Activated T-cell treated with anti-CD3 and anti-CD28 coated beads, Interleukin-2, amount 50 U/mL, for 24 hours (primary cell): ENCODE data around the gene MESP2.
"Not testable (repeated sequence)": the region's sequence is repeated elsewhere in the genome, so short reads cannot be mapped to it uniquely, and the experiment has no call there.

ENCODE experiments used
- DNase-seq: peaks from one replicate; pipeline ENCODE4 v3.0.0-alpha.2; 2020
- H3K27ac Mint-ChIP-seq: 2 replicates; pipeline ENCODE4 v1.8.0; 2020; ENCODE audit warnings: mild to moderate bottlenecking, mixed read lengths
- H3K27me3 Mint-ChIP-seq: 2 replicates; pipeline ENCODE4 v1.8.0; 2020; ENCODE audit warnings: mixed read lengths
- H3K36me3 Mint-ChIP-seq: 2 replicates; pipeline ENCODE4 v1.8.0; 2020; ENCODE audit warnings: low read depth, mixed read lengths
- H3K4me1 Mint-ChIP-seq: 2 replicates; pipeline ENCODE4 v1.8.0; 2020; ENCODE audit warnings: low read depth, mixed read lengths
- H3K4me3 Mint-ChIP-seq: 2 replicates; pipeline ENCODE4 v1.8.0; 2020; ENCODE audit warnings: mild to moderate bottlenecking, moderate library complexity, mixed read lengths
- H3K9me3 Mint-ChIP-seq: 2 replicates; pipeline ENCODE4 v1.8.0; 2020; ENCODE audit warnings: mixed read lengths

The MESP2 gene

DNA sequence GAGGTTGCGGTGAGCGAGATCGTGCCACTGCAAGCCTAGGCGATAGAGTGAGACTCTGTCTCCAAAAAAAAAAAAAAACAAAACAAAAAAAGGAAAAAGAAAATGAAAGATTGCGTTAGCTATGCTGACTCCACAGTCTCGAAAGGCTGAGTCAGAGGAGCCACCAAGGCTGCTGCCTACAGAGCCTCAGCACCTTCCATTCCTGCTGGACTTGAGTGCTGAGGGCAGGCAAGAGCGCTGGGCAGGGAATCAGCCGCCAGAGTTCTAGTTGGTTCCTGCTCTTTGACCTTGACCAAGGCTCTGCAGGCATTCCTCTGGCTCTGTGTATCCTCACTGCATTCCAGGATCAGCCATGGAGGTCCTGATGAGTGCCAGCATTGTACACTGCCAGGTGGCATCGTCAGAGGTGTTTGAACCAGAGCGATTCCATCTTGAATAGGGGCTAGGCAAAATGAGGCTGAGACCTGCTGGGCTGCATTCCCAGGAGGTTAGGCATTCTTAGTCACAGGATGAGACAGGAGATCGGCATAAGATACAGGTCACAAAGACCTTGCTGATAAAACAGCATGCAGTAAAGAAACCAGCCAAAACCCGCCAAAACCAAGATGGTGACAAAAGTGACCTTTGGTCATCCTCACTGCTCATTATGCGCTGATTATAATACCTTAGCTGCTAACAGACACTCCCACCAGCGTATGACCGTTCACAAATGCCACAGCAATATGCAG, 5.9 kb downstream of the MESP2 start:
- DNase-seq, result no peak
- Mint-ChIP-seq H3K4me3 (no peak overlapping the region), H3K36me3 (no peaks in the 10 kb centered on the region), H3K27me3 (peaks cover 32% of the 10 kb centered on the region), H3K27ac (no peak overlapping the region), H3K4me1 (peaks cover 15% of the 10 kb centered on the region), H3K9me3 (no peaks in the 10 kb centered on the region)

DNA sequence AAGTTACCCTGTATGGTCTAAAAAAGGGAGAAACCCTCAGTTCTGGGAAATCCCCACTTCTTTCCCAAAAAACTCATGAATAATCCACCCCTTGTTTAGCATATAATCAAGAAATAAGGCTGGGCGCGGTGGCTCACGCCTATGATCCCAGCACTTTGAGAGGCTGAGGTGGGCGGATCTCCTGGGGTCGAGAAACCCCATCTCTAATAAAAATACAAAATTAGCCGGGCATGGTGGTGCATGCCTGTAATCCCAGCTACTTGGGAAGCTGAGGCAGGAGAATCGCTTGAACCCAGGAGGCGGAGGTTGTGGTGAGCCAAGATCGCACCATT, 6.5 kb downstream of the MESP2 start:
- not testable (repeated sequence) for H3K36me3 Mint-ChIP-seq, H3K27ac Mint-ChIP-seq, H3K4me3 Mint-ChIP-seq, H3K9me3 Mint-ChIP-seq, DNase-seq
- Mint-ChIP-seq H3K4me1 (peaks cover 15% of the 10 kb centered on the region), H3K27me3 (peaks cover 27% of the 10 kb centered on the region)

DNA sequence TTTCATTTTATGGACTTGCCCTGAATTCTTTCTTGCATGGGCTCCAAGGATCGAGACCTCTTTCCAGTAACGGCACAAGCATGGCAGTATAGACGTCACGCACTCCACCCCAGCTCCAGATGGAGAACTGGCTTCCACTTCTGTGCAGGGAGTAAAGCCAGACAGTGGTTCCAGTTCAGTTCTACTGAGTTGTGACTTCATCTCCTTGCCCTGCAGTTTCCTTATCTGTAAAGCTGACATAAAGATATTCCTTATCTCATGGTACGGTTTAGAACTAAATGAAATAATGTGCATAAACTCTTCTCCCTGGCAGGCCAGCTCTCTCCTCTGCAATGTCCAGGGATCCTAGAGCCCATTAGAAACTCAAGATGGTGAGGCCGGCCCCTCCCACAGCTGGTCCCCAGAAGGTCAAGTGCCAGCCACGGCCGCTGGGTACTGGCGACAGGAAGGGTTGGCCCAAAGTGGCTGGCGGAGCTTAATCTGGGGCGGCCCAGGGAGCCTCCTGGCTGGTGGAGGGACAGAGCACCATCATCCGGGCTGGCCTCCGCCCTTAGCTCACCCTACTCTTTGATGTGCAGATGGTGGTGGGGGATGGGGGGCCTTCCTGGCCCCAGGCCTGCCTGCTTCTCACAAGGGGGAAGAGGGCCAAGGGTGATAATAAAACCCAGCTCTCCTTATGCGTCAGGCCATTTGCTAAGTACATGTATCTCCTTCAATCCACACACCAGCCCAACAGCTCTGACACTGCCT, 7.2 kb downstream of the MESP2 start:
- no peak for DNase-seq
- Mint-ChIP-seq H3K4me1 (peaks cover 15% of the 10 kb centered on the region), H3K9me3 (peaks cover 7% of the 10 kb centered on the region), H3K36me3 (no peaks in the 10 kb centered on the region), H3K4me3 (no peak overlapping the region), H3K27me3 (peaks cover 23% of the 10 kb centered on the region), H3K27ac (no peak overlapping the region)

DNA sequence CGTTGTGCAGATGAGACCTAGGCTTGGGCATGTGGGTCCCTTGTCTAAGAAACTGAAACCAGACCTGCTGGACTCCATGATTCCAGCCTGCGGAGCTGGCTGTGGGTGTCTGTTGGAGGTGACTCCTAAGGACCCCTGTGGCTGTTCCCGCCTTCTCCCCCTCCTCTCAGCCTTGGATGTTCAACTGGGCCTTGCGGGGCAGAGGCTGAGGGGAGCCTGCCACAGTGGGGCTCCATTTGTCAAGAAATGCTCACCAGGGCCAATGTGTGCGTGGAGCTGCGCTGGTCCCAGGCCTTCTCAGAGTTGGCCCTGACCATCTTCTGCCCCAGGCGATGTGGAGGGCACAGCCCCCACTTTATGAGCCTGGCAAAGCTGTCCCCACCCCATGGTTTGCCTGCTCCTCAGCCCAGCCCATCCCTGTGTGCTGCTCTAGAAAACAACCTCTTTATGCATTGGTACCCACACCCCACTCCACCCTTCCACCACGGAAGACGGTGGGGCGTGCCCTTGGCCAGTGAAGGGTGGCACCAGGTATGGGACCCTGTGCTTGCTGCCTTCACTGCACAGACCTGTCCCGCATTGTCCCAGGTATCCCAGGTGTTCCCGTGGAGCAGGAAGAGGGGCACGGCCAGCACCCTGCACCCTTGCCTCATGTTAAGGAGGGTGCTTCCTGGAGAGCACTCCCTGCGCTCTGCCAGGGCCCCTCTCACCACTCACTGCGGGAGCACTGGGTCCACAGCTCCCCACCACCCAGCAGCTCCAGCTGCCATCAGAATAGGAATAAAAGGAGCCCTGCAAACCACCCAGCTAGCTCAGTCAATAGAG, 7.9 kb downstream of the MESP2 start:
- Mint-ChIP-seq H3K27me3 (peaks cover 19% of the 10 kb centered on the region), H3K4me1 (peaks cover 15% of the 10 kb centered on the region), H3K27ac (no peak overlapping the region), H3K4me3 (no peak overlapping the region), H3K36me3 (no peaks in the 10 kb centered on the region), H3K9me3 (peaks cover 8% of the 10 kb centered on the region)
- DNase-seq, result no peak

DNA sequence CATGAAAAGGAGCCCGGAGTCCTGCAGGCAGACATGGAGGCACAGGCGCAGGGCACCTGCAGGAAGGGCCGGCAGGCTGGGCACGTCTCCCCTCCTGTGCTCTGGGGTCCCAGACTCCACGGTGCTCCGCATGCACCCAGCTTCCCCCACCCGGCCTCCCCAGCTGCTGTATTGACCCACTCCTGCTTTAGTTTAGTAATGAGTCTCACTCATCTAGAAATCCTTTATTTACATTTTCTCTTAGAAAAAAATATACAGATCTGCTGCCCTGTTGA, 8.5 kb downstream of the MESP2 start:
- Mint-ChIP-seq H3K27ac (no peak overlapping the region), H3K4me3 (no peak overlapping the region), H3K4me1 (peaks cover 15% of the 10 kb centered on the region), H3K27me3 (peaks cover 15% of the 10 kb centered on the region), H3K36me3 (no peaks in the 10 kb centered on the region), H3K9me3 (peaks cover 8% of the 10 kb centered on the region)
- no peak for DNase-seq

DNA sequence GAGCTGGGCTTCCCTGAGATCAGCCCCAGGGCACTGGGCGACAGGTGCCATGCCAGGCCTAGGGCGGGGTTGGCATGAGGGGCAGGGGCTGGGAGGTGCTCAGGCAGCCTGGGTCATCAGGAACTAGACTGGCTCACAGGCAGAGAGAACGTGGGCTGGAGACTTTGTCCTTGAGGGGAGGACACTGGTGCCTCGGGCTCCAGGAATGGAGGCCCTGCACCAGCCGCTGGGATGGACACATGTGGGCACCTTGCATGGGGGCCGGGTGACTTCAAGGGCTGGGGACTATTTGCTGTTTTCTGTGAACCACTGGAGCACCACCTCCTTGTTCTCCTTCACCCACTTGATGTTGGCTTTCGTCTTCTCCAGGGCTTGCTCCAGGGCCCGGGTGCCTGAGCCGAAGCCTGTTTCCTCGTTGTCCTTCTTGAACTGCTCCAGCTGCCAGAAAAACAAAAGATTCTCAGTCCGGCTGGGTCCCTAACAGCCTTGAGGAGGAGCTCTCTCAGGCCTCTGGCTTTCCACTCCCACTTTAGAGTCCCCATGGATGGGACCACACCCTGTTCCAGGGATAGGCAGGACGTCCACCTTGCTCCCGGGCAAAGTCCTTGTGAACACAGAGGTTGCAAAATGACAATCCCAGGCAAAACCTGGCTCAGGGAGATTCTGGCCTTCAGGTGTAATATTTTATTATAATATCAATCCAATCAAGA, 9.1 kb downstream of the MESP2 start:
- H3K9me3 Mint-ChIP-seq, result peaks cover 8% of the 10 kb centered on the region
- no peak for DNase-seq
- H3K27ac Mint-ChIP-seq, result no peak overlapping the region
- no peaks in the 10 kb centered on the region for H3K36me3 Mint-ChIP-seq
- H3K4me3 Mint-ChIP-seq, result no peak overlapping the region
- H3K4me1 Mint-ChIP-seq, result peaks cover 15% of the 10 kb centered on the region
- peaks cover 14% of the 10 kb centered on the region for H3K27me3 Mint-ChIP-seq

DNA sequence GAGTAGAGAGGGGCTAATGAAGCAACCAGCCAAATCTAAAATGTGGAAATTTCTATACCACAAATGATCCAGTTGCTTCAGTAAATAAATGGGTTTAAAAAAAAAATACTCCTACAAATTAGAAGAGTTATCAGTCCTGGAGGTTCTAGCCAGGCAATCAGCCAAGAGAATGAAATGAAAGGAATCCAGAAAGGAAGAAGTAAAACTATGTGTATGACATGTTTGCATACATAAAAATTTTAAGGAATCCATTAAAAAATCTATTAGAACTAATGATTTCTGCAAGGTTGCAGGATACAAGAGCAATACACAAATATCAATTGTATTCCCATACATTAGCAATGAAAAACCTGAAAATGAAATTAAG, 9.6 kb downstream of the MESP2 start:
- Mint-ChIP-seq H3K4me3 (no peak overlapping the region), H3K9me3 (peaks cover 8% of the 10 kb centered on the region), H3K36me3 (no peaks in the 10 kb centered on the region), H3K27me3 (peaks cover 9% of the 10 kb centered on the region), H3K27ac (no peak overlapping the region), H3K4me1 (peaks cover 12% of the 10 kb centered on the region)
- no peak for DNase-seq

DNA sequence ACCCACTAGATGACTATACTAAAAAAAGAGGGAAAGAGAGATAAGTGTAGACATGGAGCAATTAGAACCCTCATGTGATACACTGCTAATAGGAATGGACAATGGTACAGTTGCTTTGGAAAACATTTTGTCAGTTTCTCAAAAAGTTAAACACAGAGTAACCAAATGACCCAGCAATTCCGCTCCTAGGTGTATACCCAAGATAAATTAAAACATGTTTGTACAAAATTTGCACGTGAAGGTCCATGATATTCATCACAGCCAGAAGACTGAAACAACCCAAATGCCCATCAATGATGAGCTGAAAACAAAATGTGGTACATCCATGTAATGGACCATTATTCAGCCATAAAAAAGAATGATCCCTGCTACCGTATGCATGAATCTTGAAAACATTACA, 11.8 kb downstream of the MESP2 start:
- Mint-ChIP-seq H3K27me3 (peaks cover 7% of the 10 kb centered on the region), H3K36me3 (no peaks in the 10 kb centered on the region), H3K4me3 (no peak overlapping the region), H3K9me3 (peaks cover 8% of the 10 kb centered on the region), H3K27ac (no peak overlapping the region), H3K4me1 (no peaks in the 10 kb centered on the region)
- DNase-seq, result no peak

DNA sequence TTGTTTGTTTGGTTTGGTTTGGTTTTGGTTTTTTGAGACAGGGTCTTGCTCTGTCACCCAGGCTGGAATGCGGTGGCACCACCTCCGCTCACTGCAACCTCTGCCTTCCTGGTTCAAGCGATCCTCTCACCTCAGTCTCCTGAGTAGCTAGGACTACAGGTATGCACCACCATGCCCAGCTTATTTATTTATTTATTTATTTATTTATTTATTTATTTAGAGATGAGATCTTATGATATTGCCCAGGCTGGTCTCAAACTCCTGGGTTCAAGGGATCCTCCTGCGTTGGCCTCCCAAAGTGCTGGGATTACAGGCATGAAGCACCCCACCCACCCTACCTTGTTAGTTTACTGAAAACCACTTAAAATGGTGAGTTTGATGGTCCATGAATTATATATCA, 12.5 kb downstream of the MESP2 start:
- H3K4me3 Mint-ChIP-seq, H3K27me3 Mint-ChIP-seq, H3K4me1 Mint-ChIP-seq, H3K36me3 Mint-ChIP-seq, DNase-seq, H3K9me3 Mint-ChIP-seq, H3K27ac Mint-ChIP-seq: not testable (repeated sequence)

DNA sequence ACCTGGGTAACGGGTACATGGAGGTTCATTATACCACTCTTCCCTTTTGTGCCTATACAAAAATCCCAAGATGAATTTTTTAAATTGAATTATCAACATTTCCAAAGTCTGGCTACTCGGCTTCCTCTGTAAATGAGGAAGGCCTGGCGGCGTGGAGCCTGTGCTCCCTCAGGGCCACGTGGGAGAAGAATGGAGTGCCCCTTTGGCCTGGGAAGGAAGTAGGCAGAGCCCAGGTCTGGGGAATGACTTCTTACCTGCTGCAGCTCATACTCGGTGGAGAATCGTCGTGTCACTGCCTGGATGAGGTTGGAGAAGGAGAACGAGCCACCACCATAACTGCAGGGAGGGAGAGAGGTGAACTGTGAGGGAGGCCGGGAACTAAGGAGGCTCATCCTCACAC, 14.1 kb downstream of the MESP2 start:
- H3K4me1 Mint-ChIP-seq, result no peaks in the 10 kb centered on the region
- no peak overlapping the region for H3K4me3 Mint-ChIP-seq
- H3K36me3 Mint-ChIP-seq, result no peaks in the 10 kb centered on the region
- H3K27ac Mint-ChIP-seq, result no peak overlapping the region
- peaks cover 8% of the 10 kb centered on the region for H3K9me3 Mint-ChIP-seq
- peaks cover 9% of the 10 kb centered on the region for H3K27me3 Mint-ChIP-seq
- DNase-seq, result no peak

DNA sequence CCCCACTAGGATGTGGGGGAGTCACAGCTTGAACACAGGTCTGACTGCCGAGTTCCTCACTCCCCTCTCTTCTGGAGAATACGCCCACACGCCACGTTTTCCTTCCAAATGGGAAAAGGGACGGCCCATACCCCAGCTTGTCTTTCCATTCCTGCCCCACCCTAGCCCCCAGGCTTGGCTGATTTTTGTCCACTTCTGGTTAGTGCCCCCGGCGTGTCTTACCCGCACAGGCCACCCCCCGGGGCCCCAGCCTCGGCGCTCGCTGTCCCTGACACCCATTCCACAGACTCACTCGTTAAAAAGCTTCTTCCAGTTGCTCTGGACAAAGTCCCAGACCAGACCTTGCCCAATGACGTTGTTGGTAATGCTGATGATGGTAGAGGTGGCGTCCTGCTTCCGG, 14.5 kb downstream of the MESP2 start:
- Mint-ChIP-seq H3K4me1 (no peaks in the 10 kb centered on the region), H3K27me3 (peaks cover 9% of the 10 kb centered on the region), H3K27ac (no peak overlapping the region), H3K36me3 (no peaks in the 10 kb centered on the region), H3K4me3 (no peak overlapping the region), H3K9me3 (peaks cover 8% of the 10 kb centered on the region)
- DNase-seq, result no peak

DNA sequence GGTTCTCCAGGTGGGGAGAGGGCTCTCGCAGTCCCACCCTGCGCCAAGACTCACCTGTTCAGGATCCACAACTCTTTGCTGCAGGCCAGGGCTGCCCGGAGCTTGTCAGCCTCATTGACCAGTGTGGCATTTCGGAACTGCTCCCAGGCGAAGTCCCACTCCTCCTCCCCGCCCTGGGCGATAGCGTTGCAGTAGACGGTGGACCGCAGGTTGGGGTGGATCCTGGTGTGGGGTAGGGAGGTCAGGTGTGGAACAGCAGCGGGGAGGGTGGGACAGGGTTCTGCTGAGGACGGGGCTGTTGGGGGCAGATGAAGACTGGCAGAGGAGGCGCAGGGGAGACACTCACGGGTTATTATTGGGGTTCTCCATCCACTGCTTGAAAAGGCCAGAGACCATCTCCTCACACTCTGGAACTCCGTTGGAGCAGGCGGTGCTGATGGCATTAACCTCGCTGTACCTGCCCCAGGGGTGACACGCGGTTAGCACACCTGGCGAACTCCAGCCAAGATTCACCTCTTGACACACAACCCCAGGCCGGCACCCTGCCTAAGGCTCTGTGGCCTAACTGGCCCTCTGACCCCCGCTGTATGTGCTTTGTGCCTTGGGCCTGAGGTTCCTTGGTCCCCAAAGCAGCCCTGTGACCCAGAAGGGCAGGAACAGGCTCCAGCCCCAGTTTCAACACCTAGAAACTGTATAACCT, 16.1 kb downstream of the MESP2 start:
- H3K4me3 Mint-ChIP-seq, result no peak overlapping the region
- no peak for DNase-seq

DNA sequence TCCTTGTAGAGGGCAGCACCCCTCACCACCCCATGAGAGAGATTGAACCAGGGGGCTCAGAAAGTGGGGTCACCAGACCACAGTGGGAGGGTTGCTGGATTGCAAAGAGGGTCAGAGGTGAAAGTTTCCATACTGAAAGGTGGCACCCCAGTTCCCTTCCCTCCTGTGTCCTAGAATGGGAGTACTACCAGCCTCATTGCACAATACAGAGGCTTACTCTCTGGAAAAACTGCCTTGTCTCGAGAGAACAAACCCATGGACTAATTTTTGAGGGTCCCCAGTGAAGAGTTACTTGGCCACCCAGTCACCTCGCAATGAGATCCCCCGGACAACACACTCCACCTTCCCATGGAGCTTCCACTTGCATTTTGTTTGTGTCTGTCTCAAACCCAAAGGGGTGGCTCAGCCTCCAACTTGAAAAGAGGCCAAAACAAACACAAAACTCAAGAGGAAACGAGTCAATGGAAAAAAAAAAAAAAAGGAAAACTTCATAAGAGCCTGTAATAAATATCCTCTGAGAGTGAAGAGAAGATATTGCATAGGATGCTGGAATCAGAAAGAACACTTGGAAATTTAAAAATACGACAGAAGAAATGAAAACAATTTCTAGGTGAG, 18.6 kb downstream of the MESP2 start:
- H3K4me3 Mint-ChIP-seq, result no peak overlapping the region
- DNase-seq, result no peak
- no peaks in the 10 kb centered on the region for H3K36me3 Mint-ChIP-seq
- no peaks in the 10 kb centered on the region for H3K4me1 Mint-ChIP-seq
- no peak overlapping the region for H3K27ac Mint-ChIP-seq
- peaks cover 2% of the 10 kb centered on the region for H3K9me3 Mint-ChIP-seq
- H3K27me3 Mint-ChIP-seq, result peaks cover 6% of the 10 kb centered on the region

More for the DNA sequence above, 16.1 kb downstream of the MESP2 start:
- Mint-ChIP-seq H3K27ac (no peak overlapping the region), H3K36me3 (no peaks in the 10 kb centered on the region), H3K9me3 (peaks cover 9% of the 10 kb centered on the region), H3K4me1 (no peaks in the 10 kb centered on the region), H3K27me3 (peaks cover 9% of the 10 kb centered on the region)

DNA sequence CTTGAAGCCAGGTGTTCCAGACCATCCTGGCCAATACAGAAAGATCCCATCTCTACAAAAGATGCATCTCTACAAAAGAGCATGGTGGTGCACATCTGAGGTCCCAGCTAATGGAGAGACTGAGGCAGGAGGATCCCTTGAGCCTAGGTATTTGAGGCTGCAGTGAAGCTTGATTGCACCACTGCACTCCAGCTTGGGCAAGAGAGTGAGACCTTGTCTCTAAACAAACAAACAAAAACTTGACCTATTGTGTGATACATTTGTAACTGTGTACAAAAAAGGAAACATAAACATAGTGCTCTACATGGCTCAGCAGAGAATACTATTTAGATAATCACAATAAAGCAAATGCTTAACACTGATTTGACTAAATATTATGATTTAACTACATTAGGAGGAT, 19.9 kb downstream of the MESP2 start:
- Mint-ChIP-seq H3K27me3 (peaks cover 7% of the 10 kb centered on the region), H3K27ac (no peak overlapping the region), H3K4me3 (no peak overlapping the region), H3K4me1 (no peaks in the 10 kb centered on the region), H3K36me3 (no peaks in the 10 kb centered on the region), H3K9me3 (peaks cover 2% of the 10 kb centered on the region)
- no peak for DNase-seq
